ENCODE data around the gene PSD4.

PSD4 gene

GRCh38 chr2:113142290-113142689 is 31.5 kb upstream of the PSD4 start:
- no peak for DNase-seq (ENCODE audit: low read depth)

DNA sequence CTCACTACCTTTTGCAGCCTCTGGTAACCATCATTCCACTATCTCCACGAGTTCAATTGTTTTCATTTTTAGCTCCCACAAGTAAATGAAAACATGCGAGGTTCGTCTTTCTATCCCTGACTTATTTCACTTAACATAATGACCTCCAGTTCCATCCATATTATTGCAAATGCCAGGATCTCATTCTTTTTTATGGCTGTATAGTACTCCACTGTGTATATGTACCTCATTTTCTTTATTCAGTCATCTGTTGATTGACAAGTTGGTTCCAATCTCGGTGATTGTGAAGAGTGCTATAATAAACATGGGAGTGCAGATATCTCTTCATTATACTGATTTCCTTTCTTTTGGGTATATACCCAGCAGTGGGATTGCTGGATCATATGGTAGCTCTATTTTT is 29.5 kb upstream of the PSD4 start:
- no peak for DNase-seq (ENCODE audit: low read depth)

DNA sequence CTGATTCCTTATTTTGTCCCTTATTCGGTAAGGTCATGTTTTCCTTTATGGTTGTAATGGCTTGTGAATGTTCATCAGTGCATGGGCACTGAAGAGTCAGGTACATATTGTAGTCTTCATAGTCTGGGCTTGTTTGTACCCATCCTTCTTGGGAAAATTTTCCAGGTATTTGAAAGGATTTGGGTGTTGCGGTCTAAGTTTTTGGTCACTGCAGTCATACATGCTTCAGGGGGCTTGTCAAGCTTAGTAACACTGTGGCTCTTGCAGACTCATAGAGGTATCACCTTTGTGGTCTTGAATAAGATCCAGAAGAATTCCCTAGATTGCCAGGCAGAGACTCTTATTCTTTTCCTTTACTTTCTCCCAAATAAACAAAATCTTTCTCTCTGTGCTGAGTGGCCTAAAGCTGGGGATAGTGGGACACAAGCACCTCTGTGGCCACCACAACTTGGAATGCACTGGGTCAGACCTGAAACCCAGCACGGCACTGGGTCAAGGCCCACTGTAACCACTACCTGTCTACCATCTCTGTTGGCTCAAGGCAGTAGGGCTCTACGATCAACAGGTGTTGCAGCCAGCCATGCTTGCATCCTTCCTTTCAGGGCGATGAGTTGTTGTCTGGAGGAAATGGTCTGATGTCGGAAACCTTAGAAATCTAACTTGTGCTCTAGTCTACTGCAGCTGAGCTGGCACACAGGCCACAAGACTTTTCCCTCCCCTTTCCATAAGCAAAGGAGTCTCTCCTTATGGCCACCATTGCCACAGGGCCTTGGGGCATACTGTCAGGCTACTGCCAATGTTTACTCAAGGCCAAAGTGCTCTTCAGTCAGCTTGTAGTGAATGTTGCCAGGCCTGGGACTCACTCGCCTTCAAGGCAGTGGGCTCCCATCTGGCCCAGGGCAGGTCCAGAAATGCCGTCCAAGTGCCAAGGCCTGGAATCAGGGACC is 24.9 kb upstream of the PSD4 start:
- DNase-seq (ENCODE audit: low read depth) = no peak

GRCh38 chr2:113149553-113150257 is 24.1 kb upstream of the PSD4 start:
- DNase-seq (ENCODE audit: low read depth) = no peak

GRCh38 chr2:113150258-113150601 is 23.5 kb upstream of the PSD4 start:
- DNase-seq (ENCODE audit: low read depth) = no peak

GRCh38 chr2:113155331-113155730 is 18.4 kb upstream of the PSD4 start:
- DNase-seq (ENCODE audit: low read depth) = no peak

DNA sequence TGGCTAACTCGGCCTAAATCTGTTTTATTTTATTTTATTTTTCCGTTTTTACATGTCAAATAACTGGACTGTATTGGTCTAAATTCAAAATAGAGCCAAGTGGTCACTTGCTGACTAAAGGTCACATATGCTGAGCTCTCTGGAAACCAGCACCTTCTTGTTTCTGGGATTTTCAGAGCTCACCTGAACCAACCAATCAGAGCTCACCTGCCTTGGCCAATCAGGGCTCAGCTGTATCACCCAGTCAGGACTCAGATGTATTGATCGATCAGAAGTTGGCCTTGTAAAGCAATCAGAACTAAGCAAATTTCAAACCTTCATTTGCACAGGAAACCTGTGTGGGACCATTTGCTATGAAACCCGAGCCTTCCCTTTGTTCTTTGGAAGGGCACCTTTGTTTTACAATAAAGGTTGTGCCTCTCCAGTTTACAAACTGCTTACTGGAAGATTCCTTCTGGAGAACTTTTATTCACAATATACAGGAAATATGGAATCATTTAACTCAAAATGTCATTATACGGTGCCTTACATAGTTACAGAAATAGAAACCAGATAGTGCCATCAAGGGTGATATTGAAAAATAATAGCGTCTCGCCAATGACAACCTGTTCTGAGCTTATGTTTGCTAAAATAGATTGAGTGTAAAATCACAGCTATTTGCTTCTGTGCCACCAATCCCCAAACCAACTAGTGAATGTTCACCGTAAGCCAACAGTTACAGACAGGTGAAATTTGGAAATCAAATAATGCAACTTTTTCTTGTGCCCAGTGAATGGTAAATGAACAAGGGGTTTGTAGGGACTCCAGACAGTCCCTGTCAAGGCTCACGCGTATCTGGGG is 17.3 kb upstream of the PSD4 start:
- no peak for DNase-seq (ENCODE audit: low read depth)

DNA sequence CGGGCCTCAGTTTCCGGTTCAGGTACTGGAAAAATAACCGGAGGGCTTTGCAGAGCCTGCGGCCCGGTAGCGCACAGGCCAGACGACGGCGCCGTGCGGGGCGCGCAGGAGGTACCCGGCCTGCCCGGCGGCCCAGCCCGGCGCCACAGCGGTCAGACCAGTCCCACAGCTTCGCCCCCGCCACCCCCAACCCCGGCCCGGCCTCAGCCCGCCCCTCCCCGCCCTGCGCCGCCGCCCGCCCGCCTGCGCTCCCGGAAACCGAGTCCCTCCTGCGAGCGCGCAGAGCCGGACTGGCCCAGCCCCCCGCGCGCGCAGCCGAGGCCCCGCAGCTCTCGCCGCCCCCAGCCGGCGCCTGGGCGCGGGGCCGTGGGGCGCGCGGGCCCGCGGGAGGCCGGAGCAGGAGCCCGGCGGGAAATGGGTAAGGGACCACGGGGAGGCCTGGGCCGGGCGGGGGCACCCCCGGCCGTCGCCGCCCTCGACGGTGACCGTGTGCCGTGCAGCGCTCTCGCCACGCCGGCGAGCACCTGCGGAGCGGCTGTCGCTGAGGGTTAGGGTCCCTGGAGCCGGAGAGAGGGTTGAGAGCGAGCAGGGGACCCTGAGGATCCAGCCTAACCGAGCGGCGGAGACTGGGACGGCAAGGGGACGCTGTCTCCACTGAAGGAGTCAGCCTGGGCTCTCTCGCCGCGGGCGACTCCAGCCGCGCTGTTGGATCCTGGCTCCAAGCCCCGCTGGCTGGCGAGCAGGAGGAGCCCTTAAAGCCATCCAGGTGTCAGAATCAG is 16.5 kb upstream of the PSD4 start:
- DNase-seq (ENCODE audit: low read depth) = no peak

DNA sequence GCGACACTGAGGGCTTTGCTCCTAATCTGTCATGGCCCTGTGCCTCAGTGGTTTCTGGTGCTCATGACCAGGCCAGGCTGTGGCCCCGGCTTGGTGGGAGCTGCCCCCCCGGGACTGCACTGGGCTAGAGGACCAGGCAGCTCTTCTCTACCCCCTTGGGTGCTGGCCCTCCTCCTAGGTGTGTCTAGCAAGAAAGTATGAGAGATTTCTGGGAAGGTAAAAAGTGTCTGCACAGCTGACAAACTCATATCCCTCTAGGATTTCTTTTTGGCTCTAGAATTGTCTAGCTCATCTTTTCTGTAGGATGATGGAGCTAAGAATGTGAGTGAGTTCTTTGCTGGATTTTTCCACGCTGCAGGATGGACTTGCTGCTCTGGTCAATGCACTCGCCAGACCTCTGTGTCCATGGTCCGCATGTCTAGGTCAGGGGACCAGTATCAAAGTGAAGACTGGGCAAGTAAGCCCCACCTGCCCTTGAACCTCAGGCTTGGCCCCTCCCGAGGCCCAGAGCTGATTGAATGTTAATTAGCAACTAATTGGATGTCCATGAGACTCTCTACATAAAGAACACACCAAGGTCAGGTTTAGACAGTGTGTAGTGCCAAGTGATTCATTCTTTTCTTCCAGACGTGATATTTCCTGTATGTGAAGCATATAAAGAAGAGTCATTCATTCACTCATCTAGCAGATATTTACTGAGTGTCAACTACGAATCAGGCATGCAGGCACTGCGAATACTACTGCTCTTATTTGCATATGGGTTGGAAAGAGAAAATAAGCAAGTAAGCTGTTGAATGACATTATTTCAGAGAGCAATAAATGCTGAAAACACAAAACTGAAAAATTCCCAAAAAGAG is 15.6 kb upstream of the PSD4 start:
- DNase-seq (ENCODE audit: low read depth) = no peak

GRCh38 chr2:113158884-113159553 is 14.8 kb upstream of the PSD4 start:
- DNase-seq (ENCODE audit: low read depth) = no peak

- no peak for DNase-seq (ENCODE audit: low read depth)
Observed at GRCh38 chr2:113160248-113160647, 13.5 kb upstream of the PSD4 start.

GRCh38 chr2:113160962-113161361 is 12.8 kb upstream of the PSD4 start:
- no peak for DNase-seq (ENCODE audit: low read depth)

DNA sequence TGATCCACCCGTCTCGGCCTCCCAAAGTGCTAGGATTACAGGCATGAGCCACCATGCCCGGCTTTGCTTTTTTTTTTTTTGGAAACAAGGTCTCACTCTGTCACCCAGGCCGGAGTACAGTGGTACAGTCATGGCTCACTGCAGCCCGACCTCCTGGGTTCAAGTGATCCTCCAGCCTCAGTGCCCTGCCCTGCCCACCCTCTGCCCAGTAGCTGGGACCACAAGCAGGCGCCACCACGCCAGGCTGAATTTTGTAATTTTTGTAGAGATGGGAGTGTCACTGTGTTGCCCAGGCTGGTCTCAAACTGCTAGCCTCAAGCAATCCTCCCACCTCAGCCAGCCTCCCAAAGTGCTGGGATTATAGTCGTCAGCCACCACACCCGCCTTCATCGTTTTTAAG is 11.6 kb upstream of the PSD4 start:
- DNase-seq (ENCODE audit: low read depth) = no peak

GRCh38 chr2:113162869-113163268 is 10.9 kb upstream of the PSD4 start:
- DNase-seq (ENCODE audit: low read depth) = no peak

- no peak for DNase-seq (ENCODE audit: low read depth)
Observed at GRCh38 chr2:113164215-113164929, 9.4 kb upstream of the PSD4 start.

DNA sequence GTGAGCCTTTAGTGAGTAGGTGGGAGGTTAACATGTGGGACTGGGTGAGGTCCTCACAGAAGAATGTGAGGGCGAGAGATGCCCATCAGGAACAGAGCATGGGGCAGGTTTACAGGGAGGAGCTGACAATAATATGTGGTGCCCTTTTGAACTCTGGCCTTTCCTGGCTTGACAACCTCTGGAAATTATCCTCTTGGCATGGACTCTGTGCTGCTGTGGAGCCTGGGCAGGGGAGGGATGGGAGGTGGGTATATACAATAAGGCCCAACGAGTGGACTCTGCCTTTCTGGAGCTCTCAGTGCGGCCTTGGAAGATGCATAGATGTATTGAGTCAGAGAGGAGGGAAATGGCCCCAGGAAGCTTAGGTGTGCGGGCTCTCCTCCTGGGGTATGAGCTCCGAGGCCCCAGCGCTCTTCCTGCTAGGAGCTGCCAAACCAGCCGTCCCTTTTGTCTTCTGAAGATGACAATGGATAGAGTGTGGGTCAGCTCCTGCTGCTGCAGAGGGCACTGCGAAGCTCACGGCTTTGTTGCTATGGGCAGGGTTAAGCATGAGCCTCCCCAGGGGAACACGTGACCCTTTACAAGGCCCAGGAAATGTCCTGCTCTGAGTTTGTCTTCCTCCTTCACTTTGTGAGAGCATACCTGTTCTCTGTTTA is 8.7 kb upstream of the PSD4 start:
- DNase-seq (ENCODE audit: low read depth) = no peak

GRCh38 chr2:113166187-113166645 is 7.6 kb upstream of the PSD4 start:
- no peak for DNase-seq (ENCODE audit: low read depth)

DNA sequence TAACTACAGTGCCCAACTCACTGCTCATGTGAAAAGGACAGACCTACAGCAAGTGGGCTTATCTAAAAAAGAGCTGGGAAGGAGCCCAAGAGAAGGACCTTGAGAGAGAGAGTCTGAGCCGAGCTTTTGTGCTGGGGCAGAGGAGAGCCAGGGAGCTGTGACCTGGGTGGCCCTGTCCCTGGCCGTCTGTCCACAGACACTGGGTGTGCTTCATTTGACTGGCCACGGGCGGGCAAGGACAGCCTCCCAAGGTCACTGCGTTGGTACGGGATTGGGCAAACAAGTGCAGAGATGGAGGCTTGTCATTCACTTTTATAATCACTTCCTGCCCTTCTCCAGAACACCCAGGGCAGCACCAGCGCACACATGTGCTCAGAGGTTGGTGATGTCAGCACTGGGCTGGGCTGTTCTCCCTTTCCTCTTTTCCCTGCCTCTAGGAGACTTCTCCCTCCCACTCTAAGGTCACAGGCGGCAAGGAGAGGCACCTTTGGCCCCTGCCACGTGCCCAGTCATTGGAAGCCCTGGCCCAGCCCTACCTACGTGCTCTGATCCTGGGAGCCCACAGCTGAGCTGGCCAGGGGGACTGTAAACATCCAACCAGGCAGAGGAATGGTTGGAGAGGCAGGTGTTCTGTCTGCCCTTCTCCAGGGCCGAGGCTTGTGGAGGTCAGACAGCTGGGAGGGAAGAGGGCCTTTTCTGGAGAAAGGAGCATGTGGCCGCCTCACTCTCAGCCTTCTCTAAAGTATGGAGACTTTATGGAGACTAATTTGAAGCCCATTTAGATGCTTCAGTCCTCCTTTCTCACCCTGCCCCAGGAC is 6.4 kb upstream of the PSD4 start:
- no peak for DNase-seq (ENCODE audit: low read depth)

Measured in stimulated activated CD8-positive, alpha-beta memory T cell treated with anti-CD3 and anti-CD28 coated beads, Interleukin-15, amount 100 ng/mL, for 24 hours (primary cell).